ENCODE results near the gene NAV2.

NAV2 gene

DNA sequence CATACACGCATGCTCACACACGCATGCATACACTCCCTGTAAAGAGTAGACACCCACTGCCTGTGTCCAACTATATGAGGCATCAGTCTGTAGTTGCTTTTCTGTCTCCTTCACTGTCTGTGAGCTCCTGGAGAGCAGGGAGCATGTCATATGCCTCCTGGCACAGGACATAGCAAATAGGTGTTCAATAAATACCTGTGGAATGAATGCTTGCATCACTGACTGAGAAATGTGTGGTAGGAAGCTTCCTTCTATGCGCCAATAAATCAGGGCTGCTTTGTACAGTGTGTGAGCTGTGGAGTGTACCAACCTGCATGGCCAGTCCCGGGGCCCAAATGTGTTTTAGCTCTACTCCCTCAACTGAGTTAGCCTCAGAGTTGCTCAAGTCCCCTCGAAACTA, 37.2 kb upstream of the NAV2 start:
- no peaks in the 10 kb centered on the region for H3K79me2 ChIP-seq (ENCODE audit: insufficient read depth, low read length)
- no peak for ATAC-seq (ENCODE audit: insufficient read depth, low read depth)
- DNase-seq, result no peak
- peaks cover 12% of the 10 kb centered on the region for H3K27me3 ChIP-seq (ENCODE audit: insufficient read depth, low read length, poor library complexity)
- H3K4me2 ChIP-seq (ENCODE audit: insufficient read depth, low read length), result no peak overlapping the region
- H3K9ac ChIP-seq (ENCODE audit: low read depth, low read length), result no peak overlapping the region
- H3K4me1 ChIP-seq (ENCODE audit: insufficient read depth, low read length), result no peaks in the 10 kb centered on the region
- no peak overlapping the region for H3K4me3 ChIP-seq (ENCODE audit: low read depth in 1 of 2, low read length in 2 of 2)
- TF ChIP-seq EZH2 (IDR thresholded peaks at IDR 0.05; ENCODE audit: borderline replicate concordance, low read depth, low read length, severe bottlenecking), result no peak
- TF ChIP-seq, protein P1, sequence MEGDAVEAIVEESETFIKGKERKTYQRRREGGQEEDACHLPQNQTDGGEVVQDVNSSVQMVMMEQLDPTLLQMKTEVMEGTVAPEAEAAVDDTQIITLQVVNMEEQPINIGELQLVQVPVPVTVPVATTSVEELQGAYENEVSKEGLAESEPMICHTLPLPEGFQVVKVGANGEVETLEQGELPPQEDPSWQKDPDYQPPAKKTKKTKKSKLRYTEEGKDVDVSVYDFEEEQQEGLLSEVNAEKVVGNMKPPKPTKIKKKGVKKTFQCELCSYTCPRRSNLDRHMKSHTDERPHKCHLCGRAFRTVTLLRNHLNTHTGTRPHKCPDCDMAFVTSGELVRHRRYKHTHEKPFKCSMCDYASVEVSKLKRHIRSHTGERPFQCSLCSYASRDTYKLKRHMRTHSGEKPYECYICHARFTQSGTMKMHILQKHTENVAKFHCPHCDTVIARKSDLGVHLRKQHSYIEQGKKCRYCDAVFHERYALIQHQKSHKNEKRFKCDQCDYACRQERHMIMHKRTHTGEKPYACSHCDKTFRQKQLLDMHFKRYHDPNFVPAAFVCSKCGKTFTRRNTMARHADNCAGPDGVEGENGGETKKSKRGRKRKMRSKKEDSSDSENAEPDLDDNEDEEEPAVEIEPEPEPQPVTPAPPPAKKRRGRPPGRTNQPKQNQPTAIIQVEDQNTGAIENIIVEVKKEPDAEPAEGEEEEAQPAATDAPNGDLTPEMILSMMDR (IDR thresholded peaks at IDR 0.05; ENCODE audit: borderline replicate concordance, extremely low read depth, low read length, poor library complexity, severe bottlenecking), result no peak
- H3K9me3 ChIP-seq (ENCODE audit: insufficient read depth, low read length, severe bottlenecking), result no peaks in the 10 kb centered on the region
- H2AFZ ChIP-seq (ENCODE audit: low read depth, low read length), result no peak overlapping the region
- no peak overlapping the region for H3K27ac ChIP-seq (ENCODE audit: low read length)
- no peaks in the 10 kb centered on the region for H4K20me1 ChIP-seq (ENCODE audit: insufficient read depth, low read length)
- no peaks in the 10 kb centered on the region for H3K36me3 ChIP-seq (ENCODE audit: insufficient read depth, low read length)

DNA sequence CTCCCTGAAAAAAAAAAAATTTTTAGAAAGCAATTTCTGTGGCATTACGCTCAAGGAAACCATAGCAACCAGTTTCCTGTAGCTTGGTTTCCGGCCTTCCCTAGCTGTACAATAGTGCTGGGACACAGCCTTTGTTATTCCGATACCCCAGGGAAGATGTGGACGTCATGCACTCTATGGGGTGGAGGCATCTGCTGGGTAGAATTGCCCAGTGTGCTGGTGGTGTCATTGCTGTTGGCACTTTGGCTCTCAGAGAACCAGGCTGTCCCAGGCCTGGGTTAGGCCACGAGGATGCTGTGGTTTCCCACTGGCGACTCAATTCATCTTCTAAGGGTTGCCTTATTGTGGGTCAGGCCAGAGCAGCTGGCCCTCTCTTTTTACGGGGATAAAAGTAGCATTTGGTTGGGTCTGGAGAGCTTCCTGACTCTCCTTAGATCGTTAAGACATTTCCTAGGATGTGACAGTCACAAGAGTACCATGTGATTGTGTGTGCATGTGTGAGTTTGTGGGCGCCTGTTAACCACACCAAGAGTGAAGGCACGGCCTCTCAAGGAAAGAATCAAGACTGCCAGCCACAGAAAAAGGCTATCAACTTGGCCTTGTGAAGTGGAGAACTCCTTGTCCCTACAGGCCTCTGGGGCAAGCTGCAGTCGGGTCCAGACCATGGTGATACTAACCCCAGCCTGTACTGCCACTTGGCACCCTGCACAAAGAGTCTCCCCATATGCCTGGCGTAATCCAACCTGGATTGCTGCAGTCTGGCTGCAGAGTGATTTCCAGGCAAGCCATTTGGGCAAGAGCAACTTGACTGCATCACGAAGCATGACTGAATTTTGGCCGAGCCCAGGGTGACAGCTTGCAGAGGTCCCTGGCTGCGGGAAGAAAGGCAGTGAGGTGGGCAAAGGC, 35.9 kb upstream of the NAV2 start:
- no peaks in the 10 kb centered on the region; the same call in 1 of the 2 replicates for H4K20me1 ChIP-seq (ENCODE audit: insufficient read depth, low read length)
- H3K27me3 ChIP-seq (ENCODE audit: insufficient read depth, low read length, poor library complexity), result peaks cover 12% of the 10 kb centered on the region
- H3K4me1 ChIP-seq (ENCODE audit: insufficient read depth, low read length), result no peaks in the 10 kb centered on the region
- H3K4me2 ChIP-seq (ENCODE audit: insufficient read depth, low read length), result no peak overlapping the region
- DNase-seq, result no peak
- H3K4me3 ChIP-seq (ENCODE audit: low read depth in 1 of 2, low read length in 2 of 2), result no peak overlapping the region
- H2AFZ ChIP-seq (ENCODE audit: low read depth, low read length), result no peak overlapping the region
- no peak for TF ChIP-seq EZH2 (IDR thresholded peaks at IDR 0.05; ENCODE audit: borderline replicate concordance, low read depth, low read length, severe bottlenecking)
- TF ChIP-seq, protein P1 (IDR thresholded peaks at IDR 0.05; ENCODE audit: borderline replicate concordance, extremely low read depth, low read length, poor library complexity, severe bottlenecking), result no peak
- no peaks in the 10 kb centered on the region for H3K36me3 ChIP-seq (ENCODE audit: insufficient read depth, low read length)
- no peak overlapping the region for H3K27ac ChIP-seq (ENCODE audit: low read length)
- no peaks in the 10 kb centered on the region for H3K9me3 ChIP-seq (ENCODE audit: insufficient read depth, low read length, severe bottlenecking)
- no peak overlapping the region for H3K9ac ChIP-seq (ENCODE audit: low read depth, low read length)
- ATAC-seq (ENCODE audit: insufficient read depth, low read depth), result no peak
- H3K79me2 ChIP-seq (ENCODE audit: insufficient read depth, low read length), result no peaks in the 10 kb centered on the region

DNA sequence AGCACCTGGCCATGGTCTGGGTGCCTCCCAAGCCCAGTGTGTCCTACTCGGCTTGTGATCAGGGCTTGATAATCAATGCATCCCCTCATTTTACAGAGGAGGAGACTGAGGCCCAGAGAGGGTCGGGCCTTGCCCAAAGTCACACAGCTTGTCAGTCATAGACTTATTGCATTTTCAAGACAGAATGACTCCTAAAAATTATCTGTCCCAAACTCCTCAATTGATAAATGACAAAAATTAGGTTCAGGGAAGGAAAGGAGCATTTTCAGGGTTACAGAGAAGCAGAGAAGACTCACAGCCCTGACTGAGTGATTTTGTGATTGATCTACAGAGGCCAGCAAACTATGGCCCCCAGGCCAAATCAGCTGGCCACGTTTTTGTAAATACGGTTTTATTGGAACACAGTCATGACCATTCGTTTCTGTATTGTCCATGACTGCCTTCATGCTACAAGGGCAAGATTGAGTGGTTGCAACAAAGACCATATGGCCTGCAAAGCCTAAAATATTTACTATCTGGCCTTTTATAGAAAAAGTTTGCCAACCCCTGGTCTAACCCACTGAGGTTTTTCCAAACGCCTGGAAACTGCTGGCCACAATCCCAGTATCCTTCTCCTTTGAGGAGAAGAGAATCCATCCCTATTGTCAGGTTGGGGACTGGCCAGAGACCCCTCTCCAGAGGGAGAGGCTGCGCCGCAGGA, 35.1 kb upstream of the NAV2 start:
- no peak overlapping the region for H2AFZ ChIP-seq (ENCODE audit: low read depth, low read length)
- ATAC-seq (ENCODE audit: insufficient read depth, low read depth), result no peak
- no peaks in the 10 kb centered on the region for H3K36me3 ChIP-seq (ENCODE audit: insufficient read depth, low read length)
- no peak overlapping the region for H3K4me2 ChIP-seq (ENCODE audit: insufficient read depth, low read length)
- no peak overlapping the region for H3K4me3 ChIP-seq (ENCODE audit: low read depth in 1 of 2, low read length in 2 of 2)
- H3K27ac ChIP-seq (ENCODE audit: low read length), result no peak overlapping the region
- H3K9me3 ChIP-seq (ENCODE audit: insufficient read depth, low read length, severe bottlenecking), result no peaks in the 10 kb centered on the region
- H3K27me3 ChIP-seq (ENCODE audit: insufficient read depth, low read length, poor library complexity), result peaks cover 12% of the 10 kb centered on the region
- H4K20me1 ChIP-seq (ENCODE audit: insufficient read depth, low read length), result no peaks in the 10 kb centered on the region; the same call in 1 of the 2 replicates
- no peak overlapping the region for H3K9ac ChIP-seq (ENCODE audit: low read depth, low read length)
- TF ChIP-seq EZH2 (IDR thresholded peaks at IDR 0.05; ENCODE audit: borderline replicate concordance, low read depth, low read length, severe bottlenecking), result no peak
- TF ChIP-seq, protein P1 (IDR thresholded peaks at IDR 0.05; ENCODE audit: borderline replicate concordance, extremely low read depth, low read length, poor library complexity, severe bottlenecking), result no peak
- H3K4me1 ChIP-seq (ENCODE audit: insufficient read depth, low read length), result no peaks in the 10 kb centered on the region
- no peaks in the 10 kb centered on the region for H3K79me2 ChIP-seq (ENCODE audit: insufficient read depth, low read length)
- DNase-seq, result no peak

All from DND-41 (cell line).